Stimulated activated CD4-positive, alpha-beta T cell treated with anti-CD3 and anti-CD28 coated beads, Interleukin-1b, Interleukin-23, amount 100 ng/mL, for 1 hour (primary cell): ENCODE results near the gene TF.

Experiments used
- DNase-seq, 2 donors: peaks; one replicate each; pipeline ENCODE4 v3.0.0-alpha.2; 2020; ENCODE audit warnings: low read depth in 2 of 2

TF gene

DNA sequence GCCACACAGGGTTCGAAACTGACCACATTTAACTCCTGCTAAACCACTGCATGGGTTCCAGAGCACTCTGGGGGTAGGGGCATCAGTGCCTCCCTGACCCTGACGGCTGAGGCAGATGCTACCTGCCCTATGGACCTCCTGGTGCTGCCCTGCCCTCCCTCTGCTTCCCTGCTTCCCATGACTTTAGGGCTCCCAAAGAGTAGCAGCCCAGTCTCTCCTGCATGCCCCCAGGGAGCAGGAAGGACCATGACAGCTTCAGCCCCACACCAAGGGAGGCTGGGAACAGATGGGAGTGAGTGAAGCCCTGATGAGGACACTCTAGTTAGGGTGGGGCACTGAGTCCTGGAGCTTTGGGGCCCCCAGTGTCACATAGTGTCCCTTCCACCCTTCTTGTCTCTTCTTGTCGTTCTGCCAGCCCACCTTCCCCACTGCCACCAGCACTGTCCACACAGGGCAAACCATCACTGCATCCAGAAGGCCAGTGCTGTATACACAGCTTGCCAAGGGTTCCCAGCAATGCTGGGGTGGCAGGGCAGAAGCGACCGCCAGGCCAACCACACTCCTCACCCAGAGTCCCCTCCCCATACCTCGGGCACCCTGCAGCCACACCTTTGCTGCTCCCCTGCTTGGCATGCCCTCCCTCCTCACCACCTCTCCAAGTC is 90.4 kb downstream of the TF start:
- no peak for DNase-seq

DNA sequence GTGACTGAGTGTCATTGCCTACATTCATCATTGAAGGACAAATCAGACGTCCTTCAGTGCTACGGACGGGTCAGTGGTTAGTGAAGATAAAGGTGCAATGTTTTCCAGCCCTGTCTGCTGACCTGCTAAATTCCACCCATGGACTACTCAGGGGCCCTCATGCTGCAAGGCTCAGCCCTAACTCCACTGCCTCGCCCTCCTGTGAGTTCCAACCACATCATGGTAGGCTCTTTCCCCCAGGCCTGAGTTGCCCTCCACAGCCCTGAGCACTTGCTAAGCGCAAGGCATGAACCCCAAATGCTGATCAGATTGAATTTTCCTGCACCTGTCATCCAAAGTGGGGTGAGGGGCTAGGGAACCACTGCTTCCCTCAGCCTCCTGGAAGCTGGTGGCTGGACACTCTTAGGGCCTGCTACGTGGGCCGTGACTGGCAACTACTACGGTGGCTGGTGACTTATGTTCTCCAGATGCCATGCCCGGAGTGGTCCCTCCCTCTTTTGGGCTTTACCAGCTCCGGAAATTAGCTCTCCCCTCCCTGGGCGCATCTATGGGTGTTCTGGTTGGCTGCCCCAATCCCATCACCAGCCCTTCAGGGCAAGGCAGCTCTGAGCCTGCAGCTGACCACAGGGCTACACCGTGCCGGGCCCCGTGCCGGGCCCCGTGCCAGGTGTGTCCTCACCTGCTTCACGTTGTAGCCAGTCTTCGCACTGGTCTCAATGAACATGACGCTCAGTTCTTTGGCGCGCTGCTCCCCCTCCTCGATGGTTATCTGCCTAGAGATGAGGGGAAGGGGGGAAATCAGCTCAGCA is 91.5 kb downstream of the TF start:
- DNase-seq: no peak

DNA sequence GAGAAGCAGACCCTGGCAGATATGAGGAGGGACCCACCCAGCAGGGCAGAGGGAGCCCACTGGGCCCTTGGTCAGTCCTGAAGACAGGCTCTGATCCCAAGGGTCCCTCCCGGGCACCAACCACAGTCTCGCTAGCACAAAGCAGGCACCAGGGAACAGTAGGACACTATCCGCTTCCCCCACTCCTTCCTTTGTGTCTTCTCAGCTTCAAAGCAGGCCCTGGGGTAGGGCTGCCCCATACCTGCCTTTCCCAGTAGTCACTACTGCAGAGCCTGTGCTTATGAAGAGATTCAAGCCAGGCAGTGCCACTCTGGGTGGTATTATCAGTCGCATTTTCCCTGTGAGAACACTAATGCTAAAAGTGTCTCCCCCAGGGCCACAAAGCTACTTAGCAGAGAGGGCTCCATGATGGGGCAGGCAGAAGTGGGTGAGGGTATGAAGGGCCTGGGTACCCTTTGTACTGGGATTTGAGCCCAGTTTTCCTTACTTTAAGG is 92.2 kb downstream of the TF start:
- DNase-seq: no peak

DNA sequence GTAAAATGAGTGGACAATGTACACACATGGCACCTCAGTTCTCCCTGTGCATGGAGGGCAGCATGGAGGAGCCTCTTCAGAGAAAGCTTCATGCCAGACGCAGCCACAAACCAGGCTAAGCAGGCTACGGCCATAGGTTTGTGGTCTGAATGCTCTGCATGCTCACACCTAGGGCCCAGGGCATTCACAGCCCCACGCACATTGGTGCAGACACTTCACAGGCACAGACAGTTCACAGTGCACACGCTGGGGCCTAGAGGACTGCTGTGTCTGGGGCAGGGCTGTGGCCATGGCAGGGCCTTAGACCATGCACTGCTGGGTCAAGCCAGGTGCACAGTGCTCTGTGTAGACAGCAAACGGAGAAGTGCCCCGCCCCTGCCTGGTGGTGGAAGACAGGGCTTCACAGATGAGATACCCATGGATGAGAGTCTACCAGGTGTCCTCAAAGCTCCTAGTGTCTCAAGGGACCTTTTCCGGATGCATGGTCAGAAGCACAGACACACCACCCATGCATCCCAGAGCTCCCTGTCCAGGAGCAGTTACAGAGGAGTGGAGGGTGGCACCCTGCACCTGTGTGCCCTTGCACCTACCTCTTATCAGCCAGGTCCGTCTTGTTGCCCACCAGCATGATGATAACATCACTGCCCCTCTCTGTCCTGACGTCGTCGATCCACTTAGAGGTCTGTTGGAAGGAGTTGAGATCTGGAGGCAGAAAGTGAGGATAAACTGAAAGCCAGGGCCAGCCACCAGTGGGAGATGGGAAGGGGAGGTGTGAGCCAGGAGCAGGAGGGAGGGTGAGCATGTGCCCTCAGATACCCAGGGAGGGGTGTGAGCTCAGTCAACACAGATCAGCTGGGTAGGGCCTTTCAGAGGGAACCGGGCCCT is 93.0 kb downstream of the TF start:
- DNase-seq: no peak

DNA sequence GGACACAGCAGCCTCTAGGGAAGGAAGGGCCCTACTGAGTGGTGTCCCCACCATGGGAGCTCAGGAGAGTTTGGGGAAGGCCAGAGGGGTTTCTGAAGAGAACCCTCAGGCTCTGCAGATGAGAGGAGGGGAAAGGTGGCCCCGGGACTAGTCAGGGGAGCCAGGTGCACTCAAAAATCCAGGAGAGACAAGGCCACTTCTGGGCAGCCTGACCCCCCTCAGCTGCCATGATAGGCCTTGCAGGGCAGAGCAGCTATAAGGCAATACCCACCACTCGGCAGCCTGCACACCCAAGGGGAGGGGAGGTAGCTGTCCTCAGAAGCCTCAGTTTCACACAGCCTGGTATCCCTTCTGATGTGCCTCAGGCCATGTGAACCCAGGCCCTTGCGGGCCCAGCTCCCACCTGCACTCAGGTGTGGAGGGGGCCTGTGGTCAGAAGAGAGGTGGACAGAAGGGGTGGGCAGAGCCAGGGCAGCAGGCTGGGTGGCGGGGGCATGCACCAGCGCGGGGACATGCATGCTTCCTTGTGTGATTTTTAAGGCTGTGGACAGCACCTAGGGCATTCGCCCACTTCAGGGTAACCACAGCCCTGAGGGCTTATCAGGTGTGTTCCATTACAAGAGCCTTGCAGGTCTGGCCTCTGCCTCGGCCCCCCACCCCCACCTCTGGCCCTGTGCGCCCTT is 94.0 kb downstream of the TF start:
- DNase-seq: no peak

DNA sequence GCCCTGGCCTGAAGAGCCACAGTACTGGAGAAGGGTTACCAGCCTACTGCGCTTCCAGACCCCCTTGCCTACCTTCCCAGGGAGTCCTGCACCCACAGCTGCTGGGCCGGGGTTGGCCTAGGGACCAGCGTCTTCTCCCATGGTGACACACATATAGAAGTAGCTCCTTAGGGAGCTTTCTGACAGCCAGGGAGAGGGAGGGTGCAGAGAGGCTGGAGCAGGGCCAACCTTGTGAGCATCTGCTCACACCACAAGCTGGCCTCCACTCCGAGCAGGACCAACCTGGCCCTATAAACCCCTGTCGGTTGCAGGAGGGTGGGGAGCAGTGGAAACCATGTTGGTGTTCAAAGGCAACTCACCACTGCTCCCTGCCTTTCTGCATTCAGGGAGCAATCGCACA is 94.6 kb downstream of the TF start:
- DNase-seq: no peak

DNA sequence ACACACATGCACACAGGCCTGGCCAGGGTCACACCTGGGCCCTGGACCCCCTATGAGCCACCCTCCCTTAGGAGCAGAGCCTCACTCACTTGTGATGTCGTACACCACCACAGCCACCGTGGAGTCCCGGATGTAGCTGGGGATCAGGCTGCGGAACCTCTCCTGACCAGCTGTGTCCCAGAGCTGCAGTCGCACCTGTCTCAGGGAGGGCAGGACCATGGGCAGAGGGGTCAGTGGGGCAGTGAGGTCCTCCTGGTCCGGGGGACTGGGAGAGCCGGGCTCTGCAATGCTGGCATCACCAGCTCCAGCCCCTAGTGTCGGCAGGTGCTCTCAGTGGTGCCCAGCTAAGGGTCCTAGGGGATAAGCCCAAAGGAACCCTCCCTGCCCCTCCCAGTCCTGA is 95.0 kb downstream of the TF start:
- no peak for DNase-seq

DNA sequence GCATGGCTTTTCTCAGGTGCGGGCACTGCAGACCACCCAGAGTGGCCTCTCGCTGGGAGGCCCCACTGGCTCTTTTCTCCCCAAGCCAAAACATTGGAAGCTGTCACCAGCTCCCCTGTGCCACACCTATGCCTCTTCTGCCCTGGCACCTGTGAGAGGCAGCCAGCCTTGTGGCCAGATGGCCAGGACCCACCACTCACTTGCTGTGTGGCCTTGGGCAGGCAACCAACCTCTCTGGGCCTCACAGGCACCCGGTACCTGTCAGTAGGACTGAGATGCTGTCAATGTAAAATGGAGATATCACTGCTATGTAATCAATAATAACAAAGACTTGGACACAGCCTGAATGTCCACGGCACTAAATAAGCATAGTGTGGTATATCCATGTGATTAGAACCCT is 96.0 kb downstream of the TF start:
- no peak for DNase-seq

DNA sequence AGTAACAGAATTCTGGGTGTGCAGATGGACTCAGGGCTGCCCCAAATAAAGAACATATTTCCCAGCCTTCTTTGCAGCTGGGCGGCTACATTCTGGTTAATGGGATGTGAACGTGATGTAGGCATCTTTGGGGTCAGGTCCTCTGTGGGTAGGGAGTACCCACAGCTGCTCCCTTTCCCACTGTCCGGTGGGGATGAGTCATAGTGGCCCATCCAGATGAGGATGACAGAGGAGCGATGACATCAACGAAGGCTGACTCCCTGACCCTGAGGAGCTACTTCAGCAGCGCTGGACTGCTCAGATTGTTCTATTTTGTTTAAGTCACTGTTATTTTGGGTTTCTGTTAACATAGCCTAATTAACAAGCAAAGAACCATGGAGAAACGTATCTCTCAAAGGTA is 97.4 kb downstream of the TF start:
- no peak for DNase-seq

DNA sequence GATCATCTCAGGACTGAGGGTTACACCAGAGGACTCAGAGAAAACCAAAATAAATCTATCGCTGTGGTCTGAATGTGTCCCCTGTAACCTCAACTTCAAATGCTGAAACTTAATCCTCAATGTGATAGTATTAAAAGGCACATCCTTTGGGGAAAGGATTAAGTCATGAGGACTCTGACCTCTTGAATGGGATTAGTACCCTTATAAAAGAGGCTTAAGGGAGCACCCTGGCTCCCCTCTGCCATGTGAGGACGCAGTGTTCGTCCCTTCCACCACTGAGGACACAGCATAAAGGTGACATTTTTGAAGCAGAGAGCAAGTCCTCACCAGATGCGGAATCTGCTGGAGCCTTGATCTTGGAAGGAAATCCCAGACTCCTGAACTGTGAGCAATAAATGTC is 98.9 kb downstream of the TF start:
- DNase-seq: no peak
